ENCODE measurements around the gene LSAMP.

DNA sequence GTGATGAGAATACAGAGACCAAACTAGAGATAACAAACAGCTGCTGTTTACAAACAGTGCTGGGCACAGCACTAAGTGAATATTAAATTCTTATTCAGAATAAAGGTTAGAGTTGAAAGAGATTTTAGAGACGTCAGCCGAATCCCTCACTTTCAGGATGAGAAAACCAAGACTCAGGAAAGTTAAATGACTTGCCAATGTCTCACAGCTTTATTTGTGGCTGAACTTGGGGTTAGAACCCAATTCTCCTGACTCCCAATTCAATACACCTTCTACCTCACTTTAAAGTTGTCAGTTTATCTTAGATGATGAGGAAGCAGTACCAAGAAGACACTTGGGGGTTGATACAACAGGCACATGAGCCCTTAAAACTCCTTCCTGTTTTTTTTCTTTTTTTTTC is 641.1 kb downstream of the LSAMP start:
- TF ChIP-seq, protein P1, sequence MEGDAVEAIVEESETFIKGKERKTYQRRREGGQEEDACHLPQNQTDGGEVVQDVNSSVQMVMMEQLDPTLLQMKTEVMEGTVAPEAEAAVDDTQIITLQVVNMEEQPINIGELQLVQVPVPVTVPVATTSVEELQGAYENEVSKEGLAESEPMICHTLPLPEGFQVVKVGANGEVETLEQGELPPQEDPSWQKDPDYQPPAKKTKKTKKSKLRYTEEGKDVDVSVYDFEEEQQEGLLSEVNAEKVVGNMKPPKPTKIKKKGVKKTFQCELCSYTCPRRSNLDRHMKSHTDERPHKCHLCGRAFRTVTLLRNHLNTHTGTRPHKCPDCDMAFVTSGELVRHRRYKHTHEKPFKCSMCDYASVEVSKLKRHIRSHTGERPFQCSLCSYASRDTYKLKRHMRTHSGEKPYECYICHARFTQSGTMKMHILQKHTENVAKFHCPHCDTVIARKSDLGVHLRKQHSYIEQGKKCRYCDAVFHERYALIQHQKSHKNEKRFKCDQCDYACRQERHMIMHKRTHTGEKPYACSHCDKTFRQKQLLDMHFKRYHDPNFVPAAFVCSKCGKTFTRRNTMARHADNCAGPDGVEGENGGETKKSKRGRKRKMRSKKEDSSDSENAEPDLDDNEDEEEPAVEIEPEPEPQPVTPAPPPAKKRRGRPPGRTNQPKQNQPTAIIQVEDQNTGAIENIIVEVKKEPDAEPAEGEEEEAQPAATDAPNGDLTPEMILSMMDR (IDR thresholded peaks at IDR 0.05) = no peak
- TF ChIP-seq POLR2A (IDR thresholded peaks at IDR 0.05) = no peak
- no peak for TF ChIP-seq POLR2AphosphoS5 (IDR thresholded peaks at IDR 0.05)
- TF ChIP-seq EP300 (IDR thresholded peaks at IDR 0.05) = no peak
